GM19035 (cell line): ENCODE results near the gene ACOT11.

ENCODE experiments used
- ATAC-seq: cut with Tn5 transposase; IDR thresholded peaks from one replicate; pipeline ENCODE4 v1.9.1; 2021; ENCODE audit not compliant: unreplicated experiment

Gene ACOT11

DNA sequence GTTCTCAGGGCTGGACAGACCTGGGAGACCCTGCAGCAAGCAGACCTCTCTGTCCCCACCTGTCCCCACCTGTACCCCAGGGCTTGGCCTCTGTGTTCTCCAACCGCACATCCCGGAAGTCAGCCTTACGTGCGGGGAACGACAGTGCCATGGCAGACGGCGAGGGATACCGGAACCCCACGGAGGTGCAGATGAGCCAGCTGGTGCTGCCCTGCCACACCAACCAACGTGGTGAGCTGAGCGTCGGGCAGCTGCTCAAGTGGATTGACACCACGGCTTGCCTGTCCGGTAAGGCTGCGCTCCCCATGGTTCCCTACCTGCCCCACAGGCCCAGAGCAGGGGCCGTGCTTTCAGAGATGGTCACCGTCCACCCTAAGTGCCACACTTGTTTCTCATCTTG, 36.5 kb downstream of the ACOT11 start:
- ATAC-seq: no peak

DNA sequence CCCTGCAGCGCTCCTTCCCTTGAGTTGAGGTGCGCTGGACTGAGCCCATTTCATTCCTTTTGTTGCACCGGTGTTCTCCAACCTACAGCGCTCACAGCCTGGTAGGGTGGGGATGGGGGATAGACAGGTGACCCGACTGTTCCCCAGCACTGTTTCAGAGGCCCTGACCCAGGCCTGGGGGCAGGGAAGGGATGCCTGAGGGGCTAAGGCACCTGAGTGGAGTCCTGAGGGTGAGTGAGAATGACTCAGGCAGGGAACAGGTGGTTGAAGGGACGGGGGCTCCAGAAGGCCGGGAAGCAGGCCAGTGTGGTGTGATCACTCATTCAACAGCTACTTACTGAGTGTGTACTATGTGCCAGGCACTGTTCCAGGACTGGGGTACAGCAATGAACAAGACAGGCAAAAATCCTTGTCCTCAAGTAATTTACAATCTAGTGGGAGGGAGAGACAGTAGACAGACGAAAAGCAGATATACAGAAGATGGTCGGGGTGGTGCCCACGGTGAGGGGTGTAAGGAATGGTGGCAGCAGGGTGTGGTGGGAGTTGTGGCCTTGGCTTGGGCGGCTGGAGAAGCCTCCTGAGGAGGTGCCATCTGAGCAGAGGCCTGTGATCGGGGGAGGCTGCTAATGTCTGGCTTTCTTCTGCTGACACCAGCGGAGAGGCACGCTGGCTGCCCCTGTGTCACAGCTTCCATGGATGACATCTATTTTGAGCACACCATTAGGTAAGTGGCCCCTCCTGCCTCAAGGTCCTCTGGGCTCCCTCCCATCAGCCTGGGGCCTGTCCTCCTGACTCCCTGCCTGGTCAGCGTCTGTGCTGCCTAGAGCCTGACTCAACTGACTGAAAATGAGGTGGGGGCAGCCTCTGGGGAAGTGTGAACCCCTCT, 37.4 kb downstream of the ACOT11 start:
- no peak for ATAC-seq

DNA sequence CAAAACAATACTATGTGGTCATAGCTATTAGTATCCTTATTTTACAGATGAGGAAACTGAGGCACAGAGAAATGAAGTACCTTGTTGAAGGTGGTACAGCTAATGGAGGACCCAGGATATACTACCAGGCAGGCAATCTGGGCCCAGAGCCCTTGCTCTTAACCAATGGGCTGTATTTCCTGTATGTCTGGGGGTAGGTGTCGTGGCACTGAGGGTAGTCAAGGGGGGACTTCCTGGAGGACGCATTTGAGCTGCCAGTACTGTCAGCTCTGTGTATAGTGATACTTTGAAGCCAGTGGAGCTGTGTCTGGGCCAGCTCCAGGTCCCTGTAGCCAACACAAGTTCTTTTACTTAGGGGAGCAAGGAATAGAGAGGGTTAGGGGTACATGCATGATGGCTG, 40.3 kb downstream of the ACOT11 start:
- ATAC-seq: no peak

DNA sequence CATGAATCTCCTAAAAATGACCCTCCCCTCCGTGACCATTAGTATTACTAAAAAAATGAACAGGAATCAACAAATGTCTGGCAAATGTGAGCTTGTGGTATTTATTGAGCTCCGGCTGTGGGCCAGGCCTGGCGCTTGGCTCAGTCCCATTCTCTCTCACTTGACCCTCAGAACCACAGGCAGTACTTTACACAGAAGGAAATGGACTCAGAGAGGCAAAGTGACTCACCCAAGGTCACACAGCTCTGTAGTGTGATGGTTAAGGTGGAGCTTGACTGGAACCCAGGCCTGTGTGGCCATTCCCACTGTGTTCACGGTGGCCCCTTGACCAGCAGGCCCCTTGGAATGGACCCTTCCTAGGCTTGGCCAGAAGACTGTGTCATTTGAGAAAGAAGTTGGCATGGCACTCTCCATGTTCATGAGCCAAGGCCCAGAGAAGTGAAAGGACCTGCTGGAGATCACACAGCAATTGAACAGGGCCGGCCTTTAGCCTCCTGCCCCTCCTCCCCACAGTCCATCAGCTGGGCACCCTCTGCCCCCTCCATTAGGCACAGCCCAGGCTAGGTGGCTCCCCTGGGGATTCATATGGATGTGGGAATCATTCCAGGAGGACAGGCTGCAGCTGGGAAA, 43.2 kb downstream of the ACOT11 start:
- ATAC-seq: no peak

DNA sequence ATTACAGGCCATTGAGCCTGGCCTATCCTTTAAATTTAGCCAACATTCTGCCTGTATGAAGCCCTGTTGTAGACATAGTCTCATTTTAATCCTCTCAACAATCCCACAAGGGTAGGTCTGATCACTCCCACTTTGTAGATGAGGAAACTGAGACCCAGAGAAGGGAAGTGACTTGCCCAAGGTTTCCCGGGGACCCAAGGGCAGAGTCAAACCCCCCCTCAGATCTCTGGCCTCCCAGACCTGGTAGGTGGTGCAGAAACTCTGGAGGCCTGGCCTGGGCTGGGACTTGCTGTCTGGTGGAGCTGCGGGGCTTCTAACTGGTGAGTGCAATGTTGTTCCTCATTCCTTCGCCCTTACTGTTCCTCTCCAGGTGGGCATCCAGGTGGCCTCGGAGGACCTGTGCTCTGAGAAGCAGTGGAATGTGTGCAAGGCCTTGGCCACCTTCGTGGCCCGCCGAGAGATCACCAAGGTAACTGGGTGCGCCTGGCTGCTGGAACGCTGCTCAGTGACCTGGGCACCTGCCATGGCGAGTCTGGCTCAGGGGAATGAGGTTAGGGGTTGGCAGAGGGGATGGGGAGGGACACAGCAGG, 45.6 kb downstream of the ACOT11 start:
- ATAC-seq: no peak

DNA sequence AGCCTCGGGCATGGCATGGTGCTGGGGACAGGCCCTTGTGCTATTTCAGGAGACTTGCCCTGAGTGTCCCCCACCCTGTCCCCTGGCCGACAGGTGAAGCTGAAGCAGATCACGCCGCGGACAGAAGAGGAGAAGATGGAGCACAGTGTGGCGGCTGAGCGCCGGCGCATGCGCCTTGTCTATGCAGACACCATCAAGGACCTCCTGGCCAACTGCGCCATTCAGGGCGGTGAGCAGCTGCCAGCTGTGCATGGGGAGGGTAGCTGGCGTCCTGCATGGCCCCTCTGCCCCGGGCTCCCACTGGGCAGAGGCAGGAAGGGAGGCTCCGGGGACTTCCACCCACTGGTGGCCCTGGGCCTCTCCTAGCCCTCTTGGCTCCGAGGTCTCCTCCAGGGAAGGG, 46.4 kb downstream of the ACOT11 start:
- no peak for ATAC-seq

DNA sequence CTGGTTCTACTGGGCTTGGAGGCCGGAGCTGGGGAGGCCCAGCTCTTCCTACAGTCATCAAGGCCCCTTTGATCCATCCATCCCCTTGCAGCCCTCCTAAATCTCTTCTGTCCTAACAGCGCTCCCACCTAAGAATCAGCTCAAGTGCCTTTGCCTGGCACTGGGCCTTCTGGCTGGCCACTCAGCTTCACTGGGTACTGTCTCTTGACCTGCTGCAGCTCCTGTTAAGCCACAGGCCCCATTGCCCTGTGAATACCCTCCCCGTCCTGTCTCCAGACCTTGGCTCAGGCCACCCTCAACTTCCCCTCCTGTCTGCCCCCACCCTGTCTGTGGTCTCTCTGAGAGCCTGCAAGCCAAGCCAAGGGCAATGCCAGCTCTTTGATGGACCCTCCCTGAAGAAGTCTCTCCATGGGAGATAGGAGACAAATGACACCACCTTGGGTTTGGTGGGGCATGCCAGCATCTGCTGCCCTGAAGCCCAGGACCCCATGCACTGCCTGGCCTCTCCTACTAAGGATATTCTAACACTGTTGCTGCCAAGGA, 48.0 kb downstream of the ACOT11 start:
- no peak for ATAC-seq

DNA sequence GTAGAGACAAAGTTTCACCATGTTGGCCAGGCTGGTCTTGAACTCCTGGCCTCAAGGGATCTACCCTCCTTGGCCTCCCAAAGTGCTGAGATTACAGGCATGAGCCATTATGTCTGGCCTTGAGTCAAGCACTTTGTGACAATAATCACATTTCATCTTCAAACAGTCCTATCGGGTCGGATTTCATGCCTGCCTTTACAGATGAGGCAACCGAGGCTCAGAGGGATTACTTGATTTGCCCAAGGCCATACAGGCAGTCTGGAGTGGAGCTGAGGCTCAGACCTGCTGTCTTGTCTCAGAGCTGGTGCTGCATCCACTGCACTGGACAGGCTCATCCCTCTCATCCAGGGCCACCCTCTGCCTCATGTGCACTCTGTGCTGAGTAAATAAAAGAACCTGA, 48.7 kb downstream of the ACOT11 start:
- no peak for ATAC-seq

DNA sequence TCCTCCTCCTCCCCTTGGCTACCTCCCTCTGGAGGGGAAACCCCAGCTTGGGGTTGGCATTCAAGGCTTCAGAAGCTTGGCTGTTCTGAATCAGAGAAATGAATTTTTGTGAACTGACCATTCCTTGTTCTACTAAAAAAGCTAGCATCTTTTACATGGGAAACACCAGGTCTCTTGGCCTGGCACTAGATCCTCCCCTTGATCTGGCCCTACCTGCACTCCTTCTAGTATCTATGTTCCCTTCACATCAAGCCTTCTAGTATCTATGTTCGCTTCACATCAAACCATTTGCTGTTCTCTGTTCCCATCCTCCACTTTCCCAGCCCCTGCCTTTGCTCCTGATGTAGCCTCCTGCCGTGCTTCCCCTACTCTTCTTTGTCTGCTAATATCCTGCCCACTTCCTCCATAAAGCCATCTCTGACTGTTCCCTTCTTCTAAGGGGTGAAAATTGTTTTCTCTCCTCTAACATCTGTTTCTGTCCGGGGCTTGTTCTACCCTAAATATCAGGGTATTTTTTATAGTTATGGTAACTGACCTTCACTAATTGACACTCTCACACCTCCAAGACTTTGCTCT, 49.5 kb downstream of the ACOT11 start:
- ATAC-seq: no peak

DNA sequence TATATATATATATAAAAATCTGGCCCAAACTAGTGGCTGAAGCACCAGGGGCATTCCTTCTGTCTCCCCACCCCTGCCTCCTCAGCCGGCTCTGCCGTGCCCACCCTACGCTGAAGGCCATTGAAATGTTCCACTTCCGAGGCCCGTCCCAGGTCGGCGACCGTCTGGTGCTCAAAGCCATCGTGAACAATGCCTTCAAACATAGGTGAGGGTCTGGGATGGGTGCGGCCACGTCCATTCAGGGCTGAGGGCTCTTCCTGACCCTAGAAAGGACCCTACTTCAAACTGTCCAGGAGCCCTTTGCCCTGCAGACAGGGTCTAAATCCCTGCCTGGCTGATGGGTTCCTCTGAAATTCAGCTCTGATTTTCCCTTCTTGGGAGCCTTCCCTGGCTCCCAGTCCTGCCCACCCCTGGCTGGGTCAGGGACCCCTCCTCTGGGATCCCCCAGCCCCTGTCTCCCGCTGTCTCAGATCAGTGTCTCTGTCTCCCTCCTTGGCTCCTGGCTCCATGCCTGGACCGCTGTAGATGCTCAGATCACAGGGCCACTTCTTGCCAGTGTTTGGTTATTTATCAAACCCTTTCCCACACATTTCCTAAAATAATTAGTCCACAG, 51.3 kb downstream of the ACOT11 start:
- ATAC-seq: no peak

DNA sequence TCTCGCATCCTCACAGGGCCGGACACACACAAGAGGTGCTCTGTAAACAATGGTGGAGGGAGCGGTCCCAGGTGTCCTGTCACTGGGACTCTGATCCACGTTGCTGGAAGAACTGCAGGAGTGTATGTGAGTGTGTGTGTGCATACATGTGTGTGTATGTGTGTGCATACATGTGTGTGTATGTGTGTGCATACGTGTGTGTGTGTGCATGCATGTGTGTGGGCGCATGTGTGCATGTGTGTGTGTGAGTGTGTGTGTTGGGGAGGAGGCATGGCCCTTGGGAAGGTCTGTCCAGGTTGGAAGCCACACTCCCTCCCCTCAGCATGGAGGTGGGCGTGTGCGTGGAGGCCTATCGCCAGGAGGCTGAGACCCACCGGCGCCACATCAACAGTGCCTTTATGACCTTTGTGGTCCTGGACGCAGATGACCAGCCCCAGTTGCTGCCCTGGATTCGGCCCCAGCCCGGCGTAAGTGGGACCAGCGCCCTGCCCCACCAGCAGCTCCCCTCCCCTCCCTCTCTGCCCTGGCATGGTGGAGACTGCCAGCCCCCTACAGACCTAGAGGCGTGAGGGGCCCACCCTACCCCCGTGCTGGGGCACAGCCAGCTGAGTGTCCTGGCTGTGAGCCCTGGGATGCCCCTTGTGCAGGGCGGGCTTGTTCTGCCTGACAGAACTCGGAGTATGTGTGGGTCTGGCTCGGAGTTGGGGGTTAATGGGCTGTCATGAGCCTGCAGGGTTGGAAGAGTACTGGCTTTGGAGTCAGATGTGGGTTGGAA, 53.1 kb downstream of the ACOT11 start:
- ATAC-seq: no peak

DNA sequence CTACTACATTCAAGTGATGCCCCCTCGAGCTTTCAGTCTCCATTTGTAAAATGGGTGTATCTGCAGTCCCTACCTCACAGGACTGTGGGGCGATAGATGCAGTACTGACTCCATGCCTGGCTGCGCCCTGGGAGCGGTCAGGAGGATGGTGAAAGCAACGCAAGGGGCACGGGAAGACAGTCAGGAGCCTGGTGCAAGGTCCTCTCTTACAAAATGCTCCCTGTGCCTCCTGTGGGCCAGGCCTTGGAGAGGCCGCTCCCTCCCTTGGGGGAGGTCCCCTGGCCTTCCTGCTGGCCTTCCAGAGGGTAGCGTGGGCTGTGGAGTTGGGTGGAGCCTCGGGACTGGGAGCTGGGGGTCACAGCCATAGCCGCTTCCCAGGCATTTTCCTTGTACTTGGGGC, 53.7 kb downstream of the ACOT11 start:
- ATAC-seq: no peak

DNA sequence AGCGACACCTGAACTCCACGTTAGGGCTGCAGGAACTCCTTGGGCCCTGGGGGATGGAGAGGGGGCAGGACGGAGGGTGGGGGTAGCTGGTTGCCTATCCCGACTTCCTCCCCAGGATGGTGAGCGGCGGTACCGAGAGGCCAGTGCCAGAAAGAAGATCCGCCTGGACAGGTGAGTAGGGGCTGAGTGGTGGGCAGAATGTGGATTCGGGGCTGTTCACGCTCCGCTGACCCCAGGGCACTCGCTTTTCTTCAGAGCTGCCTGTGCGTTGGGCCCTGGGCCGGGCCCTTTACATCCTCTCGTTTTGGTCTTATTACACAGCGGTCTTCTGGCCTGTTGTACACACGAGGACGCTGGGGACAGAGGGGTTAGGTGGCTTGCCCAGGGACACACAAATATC, 54.5 kb downstream of the ACOT11 start:
- ATAC-seq: no peak

DNA sequence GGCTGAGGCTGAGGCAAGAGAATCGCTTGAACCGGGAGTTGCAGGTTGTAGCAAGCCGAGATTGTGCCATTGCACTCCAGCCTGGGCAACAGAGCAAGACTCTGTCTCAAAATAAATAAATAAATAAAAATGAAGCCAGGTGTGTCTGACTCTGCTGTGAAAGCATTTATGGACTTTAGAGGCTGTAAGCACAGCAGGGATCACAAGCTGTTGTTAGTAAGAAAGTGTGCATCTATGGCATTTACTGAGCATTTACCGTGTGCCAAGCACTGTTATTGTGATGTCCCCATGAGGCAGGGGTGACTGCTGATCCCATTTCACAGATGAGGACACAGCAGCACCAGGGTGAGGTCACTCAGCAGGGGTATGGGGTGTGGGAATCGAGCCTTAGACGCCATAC, 55.2 kb downstream of the ACOT11 start:
- no peak for ATAC-seq

DNA sequence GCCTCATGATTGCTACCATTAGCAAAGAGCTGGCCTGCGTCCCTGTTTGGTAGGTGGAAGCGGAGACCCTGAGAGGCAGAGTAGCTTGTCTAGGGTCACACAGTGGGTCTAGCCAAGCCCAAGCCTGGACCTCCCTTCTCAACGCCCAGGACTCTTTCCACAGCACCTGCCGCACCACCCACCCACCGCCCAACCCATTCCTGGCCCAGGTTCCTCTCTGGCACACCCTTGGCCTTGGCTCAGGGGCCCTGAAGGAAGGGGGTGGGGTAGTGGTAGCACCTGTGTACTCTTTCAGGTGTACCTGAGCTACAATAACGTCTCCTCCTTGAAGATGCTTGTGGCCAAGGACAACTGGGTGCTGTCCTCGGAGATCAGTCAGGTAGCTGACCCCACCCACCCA, 56.0 kb downstream of the ACOT11 start:
- no peak for ATAC-seq

DNA sequence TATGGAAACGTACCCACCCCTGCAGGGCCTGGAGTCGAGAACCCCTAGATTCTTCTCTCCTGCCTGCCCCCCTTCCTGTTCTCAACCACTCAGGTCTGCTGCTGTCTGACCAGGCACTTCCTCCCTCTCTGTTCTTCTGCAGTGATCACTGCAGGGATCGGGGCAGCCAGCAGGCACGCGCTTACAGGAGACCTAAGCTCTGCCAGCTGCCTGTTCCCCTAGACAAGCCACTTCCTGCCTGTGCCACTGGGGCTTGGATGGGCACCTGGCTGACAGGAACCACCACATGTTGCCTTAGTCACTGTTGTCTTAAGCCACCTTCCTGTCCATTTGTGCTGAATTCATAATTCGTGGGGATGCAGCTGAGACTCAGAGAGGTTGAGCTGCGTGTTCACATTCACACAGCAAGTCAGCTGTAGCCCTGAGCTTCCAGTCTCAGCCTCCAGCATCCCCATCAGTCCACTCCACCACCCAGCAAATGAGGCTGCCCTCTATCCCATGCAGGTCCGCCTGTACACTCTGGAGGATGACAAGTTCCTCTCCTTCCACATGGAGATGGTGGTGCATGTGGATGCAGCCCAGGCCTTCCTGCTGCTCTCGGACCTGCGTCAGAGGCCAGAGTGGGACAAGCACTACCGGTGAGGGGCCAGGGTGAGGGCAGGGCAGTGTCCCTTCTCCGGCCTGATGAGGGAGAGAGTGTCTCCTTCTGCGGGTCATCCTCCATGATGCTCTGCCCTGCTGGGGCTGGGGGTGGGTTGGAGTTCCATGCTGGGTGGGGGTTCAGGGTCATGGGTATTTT, 56.7 kb downstream of the ACOT11 start:
- ATAC-seq: no peak

DNA sequence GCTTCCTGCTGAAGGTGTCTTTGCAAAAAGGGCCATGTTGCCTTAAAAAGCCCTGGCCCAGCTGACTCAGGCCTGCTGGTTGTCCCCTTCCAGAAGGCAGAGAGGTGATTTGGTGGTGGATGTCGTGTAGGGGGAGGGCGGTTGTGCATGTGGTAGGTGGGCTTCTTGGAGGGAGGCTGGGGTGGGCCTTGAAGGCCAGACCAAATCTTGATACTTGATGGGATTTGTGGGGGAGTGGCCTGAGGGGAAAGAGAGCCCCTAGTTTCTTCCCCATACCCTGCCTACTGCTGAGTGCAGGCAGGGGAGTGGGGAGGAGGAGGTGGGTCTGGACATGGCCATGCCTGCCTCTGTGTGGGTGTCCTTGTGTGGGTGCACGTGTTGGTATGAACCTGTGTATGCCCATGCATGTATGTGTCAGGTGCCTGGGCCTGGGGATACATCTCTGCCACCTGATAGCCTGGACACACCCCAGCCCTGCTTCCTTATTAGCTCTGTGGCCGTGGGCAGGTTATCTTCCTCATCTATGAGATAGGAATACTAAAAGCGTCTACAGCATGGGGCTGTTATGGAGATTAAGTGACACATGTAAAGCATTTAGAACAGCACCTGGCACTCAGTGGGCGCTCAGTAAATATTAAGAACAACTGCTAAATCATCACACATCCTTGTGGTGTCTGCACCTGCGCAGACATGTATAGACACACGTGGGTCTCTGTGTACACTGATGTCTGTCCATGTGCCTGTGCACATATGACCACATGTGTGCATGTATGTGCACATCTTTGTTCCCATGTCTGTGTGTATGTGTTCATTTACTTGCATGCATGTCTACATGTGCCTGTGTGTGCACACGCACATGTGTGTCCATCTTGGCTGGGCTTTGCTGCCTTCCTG, 58.3 kb downstream of the ACOT11 start:
- ATAC-seq: no peak

DNA sequence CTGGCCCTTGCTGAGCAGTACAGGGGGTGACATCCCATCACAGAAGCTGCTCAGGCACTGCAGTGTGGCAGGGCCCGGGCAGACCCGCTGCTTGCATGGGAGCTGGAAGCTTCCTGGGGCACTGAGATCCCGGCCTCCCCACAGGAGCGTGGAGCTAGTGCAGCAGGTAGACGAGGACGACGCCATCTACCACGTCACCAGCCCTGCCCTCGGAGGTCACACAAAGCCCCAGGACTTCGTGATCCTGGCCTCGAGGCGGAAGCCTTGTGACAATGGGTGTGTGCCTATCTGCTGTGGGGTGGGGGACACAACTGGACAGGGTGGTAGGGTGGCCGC, 58.9 kb downstream of the ACOT11 start:
- no peak for ATAC-seq
